Hematopoietic multipotent progenitor cell treated with erythropoietin and hydrocortisone succinate and interleukin-3 and kit ligand, for 6 days (in vitro differentiated cells): ENCODE data around the gene NDST1.
A peak's percentile ranks its signal among the peaks of the same experiment; 100 is the strongest.

Experiments used
- DNase-seq: peaks from one replicate; pipeline ENCODE4 v3.0.0-alpha.2; 2015

NDST1 gene

DNA sequence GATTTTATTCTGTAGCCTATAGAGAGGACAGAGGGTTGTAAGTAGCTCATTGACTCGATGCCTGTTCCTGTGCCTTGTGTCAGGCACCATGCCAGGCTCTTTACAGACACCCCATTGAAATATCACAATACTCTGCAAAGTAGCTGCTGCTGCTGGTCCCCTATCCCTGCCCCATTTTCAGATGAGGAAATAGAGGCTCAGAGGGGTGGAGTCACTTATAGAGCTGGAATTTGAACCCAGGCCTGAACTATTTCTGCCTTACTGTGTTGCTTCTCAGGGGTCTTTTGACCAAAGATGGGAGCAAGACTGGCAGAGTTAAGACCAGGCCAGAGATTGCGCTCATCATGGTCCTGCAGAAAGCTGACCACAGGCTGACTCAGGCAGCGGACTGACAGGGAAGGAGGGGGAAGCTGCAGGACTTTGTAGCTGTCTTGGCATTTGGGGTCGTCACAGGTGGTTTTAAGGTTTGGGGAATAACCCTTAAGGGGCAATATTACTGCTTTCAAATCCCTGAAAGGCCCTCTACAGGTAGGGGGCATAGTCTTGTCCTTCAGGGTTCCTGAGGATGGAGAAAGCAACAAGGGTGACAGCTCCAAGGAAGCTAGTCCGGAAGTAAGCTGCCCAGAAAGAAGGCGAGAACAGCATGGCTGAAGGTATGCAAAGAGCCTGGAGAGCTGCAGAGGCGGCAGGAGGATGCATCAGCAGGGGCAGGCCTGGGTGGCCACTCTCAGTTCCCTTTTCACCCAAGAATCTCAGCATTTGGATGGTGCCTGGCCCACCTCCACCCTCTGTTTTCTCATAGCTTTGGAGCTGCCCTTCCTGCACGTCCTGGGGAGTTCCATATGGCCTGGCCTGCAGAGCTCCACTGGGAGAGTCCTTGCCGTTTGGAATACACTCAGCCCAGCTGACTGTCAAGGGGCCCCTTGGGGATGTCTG lies 18.3 kb upstream of the NDST1 start:
- no peak for DNase-seq

DNA sequence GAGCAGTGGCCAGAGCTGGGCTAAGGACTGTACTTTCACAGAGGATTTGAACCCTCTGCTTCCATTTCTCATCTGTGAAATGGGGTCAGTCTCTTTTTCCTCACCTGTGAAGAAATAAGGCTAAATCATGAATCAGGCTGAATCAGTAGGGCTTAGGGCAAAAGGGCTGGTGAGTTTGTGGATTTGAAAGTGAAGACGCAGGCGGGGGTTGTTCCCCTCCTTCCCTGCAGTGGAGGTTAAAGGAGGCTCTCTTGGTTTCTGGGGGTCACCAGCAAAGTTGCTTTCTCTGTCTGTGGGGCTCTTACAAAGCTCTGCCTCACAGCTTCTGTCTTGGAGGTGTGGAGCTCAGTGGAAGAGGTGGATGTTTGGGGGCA lies 17.6 kb upstream of the NDST1 start:
- DNase-seq: no peak

DNA sequence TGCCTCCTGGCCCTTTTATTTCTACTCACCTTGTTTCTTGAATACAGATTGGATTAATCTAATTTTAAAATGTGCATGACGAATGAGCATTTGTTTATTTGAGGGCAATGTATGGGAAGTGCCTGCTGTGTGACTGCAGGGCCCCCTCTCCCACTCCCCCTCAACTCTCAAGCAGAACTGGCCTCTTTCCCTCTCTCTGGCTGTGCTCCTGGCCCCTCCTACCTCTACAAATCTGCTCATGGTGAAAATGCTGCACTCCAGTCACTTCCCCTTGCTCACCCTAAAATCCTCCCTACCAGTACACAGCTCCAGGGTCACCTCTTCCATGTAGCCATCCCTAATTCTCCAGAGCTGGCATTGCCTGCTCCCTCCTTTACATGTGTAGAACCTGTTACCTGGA lies 17.2 kb upstream of the NDST1 start:
- DNase-seq: no peak

DNA sequence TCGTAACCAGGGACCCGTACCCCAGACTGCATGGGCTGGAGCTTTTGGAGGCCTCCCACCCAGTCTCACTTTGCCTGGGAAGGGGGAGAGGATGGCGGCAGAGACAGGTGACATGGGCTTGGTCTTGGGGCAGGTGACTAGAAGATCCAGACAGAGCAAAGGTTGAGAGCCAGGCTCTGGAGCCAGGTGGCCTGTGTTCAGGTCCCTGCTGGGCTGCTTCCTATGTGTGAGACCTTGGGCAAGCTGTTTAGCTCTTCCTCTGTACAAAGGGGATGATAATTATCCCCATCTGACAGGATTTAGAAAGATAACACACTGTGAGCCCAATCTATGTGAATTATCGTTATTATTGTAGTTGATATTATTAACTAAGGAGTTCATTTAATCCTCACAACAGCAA lies 16.1 kb upstream of the NDST1 start:
- DNase-seq: no peak

DNA sequence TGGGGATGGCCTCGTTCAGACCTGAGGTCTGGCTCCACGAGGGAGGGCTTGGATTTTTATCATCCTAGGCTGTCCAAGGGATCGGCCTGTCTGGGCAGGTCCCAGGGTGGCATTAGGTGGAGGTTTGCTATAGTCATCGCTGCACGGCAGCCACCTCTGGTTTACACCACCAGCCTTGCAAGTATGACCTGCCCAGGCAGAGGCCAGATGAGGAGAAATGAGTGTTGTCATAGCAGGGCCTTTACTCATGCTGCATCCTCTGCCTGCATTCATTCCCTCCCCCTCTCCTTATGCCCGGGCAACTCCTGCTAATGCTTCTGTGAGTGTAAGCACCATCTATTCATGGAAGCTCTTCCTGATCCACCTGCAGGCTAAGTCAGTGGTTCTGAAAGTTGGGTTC lies 15.3 kb upstream of the NDST1 start:
- DNase-seq: no peak

DNA sequence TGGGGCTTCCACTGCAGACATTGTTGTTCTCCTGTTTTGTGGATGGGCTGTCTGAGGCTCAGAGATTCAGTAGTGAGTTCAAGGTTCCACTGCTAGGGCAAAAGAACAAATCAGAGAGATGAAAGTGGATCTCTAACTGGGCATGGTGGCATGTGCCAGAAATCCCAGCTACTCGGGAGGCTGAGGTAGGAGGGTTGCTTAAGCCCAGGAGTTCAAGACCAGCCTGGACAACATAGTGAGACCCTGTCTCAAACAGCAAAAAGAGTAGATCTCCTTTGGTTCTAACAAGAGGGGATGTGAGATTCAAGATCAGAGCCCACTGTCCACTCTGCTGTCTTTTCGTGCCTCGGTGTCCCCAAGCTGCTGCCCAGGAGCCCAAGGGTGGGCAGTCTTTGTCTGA lies 11.8 kb upstream of the NDST1 start:
- no peak for DNase-seq

DNA sequence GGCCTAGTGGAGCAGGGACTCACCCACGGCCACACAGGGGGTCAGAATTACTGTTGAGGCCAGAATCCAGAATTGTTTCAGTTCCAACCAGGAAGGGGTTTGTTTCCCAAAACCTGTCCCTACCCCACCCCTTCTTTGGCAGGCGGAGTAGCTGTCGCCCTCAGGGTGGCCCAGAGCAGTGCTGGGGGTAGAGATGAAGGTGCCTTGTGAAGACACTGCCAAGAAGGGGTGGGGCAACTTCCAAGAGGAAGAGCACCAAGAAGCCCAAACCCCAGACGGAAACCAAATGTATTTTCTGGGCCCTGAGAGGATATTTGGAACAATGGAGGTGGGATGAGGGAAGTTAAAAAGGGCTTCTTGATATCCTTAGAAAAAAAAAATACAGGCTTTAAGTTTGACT lies 11.4 kb upstream of the NDST1 start:
- no peak for DNase-seq

DNA sequence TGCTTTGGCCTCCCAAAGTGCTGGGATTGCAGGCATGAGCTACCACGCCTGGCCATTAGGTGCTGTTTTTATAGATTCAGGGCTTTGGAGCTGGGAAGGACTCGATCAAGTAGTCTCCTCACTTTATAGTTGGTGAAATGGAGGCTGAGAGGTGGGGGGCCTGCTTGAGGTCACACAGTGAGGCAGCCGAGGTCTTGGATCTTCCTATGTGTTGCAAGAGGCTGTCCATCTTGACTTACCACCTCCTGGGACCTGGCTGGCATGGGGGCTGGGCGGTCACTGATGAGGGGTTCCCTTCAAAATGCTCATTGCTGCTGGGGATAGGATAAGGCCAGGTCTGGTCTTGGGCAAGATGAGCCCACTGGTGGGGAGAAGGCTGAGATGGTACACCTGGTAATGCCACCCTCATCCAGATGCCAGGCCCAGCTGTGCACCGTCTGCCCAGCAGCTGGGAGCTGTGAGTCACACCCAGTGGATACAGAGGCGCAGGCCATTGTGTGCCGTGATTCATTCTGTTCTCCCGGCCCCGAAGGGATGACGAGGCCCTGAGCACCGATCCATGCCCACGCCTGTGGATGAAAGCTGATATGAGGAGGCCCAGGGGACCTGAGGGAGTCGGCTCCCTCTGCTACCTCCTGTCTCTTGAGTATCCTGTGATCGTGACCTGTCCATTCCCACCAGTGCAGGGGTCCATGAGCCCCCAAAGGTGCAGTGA lies 10.5 kb upstream of the NDST1 start:
- no peak for DNase-seq

DNA sequence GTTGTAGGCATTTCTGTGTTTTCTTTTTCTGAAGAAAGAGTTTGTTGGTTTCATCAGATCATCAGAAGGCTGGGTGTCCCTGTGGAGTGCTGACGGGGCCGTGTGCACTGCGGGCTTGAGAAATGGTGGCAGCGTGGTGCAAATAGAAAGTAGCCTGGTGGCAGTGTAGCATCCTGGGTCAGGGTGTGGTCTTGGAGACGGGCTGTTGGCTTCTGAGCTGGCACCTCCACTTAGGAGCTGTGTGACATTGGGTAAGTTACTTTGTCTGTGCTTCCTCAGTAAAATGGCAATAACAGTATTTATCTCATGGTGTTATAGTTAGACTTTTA lies 10.0 kb upstream of the NDST1 start:
- no peak for DNase-seq

DNA sequence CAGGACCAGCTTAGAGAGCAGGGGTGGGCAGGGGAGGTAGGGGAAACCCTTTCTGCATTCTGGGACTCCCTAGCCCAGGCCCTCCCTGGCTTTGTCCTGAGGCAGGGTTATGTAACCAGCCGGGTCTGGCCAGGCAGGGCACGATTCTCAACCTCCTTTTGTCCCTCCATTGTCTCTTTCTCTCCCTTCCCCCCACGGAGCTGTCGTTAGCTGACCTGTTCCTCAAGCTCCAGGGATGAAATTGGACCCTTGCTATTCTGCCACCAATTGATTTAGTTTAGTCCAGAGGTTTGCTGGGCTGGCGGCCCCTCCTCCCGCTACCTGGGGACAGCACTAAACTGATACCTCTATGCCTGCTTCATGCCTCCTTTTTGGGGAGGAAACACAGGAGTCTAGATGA lies 9.4 kb upstream of the NDST1 start:
- DNase-seq: no peak

DNA sequence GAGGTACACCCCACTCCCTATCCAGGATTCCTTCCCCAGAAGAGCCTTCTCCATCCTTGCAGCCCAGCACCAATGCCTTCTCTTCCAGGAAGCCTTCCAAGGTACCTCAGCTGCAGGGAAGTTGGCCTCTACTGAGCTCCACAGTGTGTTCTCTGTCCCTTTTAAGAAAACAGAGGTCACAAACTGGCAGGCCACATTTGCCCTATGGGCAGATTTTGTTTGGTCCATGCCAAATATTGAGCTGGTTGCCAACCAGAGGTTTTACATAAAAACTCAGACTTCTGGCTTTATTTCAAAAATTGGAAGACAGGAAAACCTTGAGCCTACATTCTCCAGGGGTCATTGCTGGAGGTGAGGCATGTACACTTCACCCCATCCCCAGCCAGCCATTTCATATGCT lies 9.0 kb upstream of the NDST1 start:
- no peak for DNase-seq

DNA sequence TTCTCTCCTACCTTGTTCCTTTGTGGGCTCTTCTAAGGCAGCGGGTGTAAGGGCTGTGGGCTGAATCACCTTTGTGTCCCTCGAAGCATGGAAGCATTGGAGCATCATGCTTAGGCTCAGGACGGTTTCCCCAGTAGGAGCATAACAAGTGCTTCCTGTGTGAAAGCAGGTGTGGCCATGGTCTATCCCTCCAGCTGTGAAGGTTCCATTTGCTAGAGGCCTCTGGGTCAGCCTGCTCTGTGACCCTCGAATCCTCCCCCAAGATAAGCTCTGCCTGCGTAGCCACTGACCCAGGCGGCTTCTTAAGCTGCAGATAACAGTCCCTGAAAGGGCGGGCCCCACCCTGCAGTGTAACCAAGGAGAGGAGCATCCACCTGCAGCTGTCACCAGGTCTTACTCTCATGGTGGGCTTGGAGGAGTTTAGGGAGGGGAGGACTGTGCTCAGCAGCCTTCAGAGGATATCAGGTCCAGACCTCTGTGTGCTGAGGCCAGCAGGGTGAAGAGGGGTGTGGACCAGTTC lies 8.4 kb upstream of the NDST1 start:
- DNase-seq: peak; percentile 49

DNA sequence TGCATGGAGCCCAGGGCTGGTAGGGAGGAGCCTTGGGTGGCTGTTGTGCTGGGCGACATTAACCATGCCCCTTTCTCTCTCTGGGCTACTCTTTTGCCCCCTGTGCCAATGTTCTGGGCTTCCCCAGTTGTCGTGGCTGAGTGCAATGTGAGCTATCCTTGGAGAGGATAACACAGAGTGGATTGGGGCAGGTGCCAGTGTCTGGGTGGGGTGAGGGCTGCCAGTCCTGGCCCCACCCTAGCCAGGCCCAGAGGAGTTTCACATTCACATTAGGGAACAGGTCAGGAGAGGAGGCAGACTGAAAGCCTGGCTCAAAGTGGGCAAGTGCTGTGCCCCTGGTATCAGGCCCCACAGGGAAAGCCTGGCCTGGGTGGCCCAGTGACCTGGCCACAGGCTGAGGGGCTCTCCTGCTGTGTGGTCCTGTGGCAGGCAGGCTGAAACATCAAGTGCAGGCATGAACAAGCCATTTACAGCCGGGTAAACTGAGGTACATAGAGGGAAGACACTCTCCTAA lies 7.5 kb upstream of the NDST1 start:
- DNase-seq: peak; percentile 38

DNA sequence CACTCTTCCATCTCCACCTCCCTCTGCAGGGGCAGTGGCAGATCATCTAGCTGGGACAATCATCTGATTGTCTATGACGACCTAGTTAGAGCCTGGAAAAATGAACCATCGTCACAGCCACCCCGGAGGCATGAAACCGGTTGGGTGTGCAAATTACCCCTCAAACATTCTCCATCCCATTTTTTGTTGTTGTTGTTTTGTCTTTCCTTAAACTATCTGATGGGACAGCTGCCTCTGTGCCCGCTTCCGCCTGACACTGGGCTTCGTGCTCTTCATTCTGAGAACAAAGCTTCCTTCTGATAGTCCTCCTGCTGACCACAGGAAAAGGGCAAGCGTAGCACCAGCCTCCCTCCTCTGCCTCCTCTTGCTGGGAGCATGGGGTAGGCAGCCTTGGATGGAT lies 7.0 kb upstream of the NDST1 start:
- no peak for DNase-seq

DNA sequence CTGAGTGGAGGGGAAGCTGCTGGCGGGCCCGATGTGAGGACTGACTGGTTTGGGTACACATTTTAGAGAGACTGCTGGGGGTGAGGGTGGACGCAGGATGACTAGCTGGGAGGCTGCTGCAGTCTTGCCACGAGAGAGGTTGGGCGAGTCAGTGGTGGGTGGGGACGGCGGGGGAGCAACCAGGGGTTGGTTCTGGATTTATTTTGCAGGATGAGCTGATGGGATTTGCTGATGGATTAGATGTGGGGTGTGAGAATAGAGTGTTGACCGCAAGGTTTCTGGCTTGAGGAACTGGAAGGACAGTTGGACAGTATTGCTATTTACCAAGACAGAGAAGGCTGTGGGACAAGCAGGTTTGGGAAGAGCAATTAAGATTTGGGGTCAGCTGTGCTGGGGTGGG lies 5.8 kb upstream of the NDST1 start:
- no peak for DNase-seq

DNA sequence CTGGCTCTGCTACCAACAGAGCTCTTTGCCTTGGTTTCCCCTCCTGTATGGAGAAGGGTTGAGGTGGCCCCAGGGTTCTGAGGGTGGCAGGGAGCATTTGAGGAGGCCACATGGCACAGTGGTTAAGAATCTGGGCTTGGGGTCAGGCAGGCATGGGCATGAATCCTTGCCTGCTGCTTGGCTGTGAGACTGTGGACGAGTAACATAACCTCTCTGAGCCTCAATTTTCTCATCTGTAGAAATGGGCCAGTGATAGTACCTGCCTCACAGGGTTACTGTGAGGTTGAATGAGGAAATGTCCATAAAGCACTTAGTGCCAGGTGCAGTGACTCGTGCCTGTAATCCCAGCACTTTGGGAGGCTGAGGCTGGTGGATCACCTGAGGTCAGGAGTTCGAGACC lies 5.1 kb upstream of the NDST1 start:
- no peak for DNase-seq

DNA sequence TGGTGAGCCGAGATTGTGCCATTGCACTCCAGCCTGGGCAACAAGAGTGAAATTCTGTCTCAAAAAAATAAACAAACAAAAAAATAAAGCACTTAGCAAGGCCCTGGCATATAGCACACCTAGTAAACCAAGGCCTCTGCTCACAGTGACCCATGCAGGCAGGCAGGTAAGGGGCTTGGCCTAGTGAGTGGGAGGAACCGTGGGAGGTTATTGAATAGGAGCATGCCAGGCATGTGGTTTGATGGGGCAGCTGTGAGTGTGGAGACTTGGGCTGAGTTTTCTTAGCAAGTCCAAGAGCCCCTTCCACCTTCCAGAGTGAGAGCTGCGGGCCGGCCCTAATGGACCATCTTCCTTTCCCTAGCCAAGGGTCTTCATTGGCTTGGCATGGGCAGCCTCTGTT lies 4.5 kb upstream of the NDST1 start:
- DNase-seq: no peak

DNA sequence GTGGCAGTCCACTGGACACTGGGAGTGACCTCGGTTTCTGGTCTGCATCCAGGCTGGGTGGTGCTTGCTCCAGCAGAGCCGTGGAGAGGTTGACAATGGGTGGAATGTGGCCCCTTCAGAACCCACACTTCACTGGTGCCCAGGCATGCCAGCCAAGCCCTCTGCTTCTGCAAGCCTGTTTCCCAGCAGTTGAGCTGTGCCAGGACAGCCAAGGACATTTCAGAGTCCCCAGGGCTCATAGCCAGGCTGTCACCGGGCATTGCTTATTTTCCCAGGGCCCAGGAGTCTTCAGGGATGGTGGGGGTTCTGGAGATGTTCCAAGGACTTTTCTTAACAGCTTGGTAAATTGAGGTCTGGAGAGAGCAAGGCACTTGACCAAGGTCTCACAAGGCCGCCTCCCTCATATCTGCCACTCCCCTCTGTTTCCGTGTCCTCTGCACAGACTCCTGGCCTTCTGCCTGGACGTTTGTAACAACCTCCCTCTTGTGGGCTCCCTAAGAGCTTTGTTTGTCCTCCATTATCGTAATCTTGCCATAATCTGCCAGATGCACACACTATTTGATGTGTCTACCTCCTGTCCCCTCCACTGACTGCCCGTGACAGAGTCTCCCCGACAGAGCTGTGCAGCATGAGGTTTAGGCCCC lies 3.8 kb upstream of the NDST1 start:
- peak; percentile 76 for DNase-seq

DNA sequence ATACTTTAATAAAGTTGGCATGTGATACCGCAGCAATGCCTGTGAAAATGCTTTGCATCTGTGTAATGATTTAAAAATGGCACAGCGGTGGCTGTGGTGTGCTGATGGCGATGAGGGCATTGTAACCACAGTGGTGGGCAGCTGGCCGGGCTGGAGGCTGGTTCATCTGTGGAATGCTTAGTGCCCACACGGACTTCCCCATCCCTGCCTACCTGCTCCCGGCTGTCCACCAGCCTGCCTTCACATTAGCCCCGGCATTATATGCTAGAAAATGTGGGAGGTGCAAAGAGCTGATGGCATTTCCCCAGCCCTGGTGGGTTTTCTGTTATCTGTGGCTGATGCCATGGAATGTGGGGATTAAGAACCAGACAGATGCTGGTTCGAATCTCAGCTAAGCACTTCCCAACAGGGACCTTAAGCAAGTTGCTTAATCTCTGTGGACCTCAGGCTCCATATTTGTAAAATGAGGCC lies 2.9 kb upstream of the NDST1 start:
- DNase-seq: no peak

DNA sequence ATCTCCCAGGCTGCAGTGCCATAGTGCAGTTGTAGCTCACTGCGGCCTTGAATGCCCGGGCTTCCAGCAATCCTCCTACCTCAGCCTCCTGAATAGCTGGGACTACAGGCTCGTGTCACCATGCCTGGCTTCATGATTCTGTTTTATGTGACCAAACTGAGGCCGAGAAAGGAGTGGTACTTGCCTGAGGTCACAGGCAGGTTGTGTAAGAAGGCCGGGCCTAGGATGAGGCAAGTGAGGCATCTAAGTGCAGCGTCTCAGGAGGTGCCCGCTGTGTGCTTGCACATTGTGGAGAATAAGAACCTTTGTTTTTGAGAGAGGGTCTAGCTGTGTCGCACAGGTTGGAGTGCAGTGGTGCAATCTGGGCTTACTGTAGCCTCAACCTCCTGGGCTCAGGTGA lies 2.1 kb upstream of the NDST1 start:
- DNase-seq: no peak

DNA sequence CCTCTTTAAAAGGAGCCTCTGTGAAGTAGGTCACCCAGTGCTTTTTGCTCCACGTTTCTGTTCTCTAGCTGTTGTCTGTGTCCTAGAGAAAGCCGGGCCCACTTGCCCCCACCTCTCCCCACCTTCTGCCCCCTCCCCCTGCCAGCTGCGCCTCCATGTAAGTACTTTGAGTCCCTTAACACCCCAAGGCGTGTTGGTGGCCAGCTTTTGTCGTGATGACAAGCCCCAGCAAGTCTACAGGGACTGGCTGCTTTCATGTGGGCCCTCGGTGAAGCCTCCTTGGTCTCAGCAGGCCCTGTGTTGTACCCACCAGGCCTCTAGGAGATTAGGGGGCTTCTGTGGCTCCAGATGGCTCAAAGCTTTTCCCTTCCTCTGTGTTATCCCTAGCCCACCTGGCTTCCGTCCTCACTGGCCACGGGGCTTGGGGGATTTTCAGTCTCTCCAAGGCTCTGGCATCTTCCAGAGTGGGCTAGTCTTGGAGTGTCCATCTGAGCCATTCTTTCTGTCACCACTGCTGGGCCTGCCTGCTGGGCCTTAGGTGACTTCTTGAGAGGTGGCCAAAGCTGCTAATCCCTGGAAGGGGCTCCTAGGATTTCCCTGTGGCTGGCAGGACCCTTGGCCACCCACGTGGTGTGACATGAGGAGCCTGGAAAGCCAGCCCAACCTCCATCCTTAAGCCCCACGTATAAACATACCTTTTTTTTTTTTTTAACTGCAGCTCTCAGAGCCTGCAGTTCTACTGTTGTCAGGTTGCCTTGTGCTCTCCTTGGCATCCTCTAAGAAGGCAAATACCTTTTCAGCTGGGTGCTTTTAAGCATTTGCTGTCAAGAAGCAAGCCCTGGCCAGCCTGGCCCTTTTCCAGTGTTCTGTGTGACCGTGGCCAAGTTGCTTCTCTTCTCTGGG lies 1.1 kb upstream of the NDST1 start:
- DNase-seq: no peak

DNA sequence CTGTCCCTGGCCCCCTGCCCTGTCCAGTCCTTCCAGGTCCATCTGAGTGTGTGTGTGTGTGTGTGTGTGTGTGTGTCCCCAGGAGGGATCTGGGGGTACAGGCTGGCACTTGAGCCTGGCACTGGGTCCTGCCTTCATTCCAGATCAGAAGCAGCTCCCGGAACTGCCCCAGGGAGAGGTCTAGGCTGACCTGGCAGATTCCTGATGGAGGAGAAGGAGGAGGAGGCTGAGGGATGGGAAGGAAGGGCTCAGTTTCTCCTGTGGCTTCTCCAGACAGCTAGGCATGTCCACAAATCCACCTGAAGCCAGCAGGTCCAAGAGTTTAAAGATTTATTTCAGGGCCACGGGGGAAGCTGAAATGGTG lies 328 bp downstream of the NDST1 start:
- DNase-seq: no peak

DNA sequence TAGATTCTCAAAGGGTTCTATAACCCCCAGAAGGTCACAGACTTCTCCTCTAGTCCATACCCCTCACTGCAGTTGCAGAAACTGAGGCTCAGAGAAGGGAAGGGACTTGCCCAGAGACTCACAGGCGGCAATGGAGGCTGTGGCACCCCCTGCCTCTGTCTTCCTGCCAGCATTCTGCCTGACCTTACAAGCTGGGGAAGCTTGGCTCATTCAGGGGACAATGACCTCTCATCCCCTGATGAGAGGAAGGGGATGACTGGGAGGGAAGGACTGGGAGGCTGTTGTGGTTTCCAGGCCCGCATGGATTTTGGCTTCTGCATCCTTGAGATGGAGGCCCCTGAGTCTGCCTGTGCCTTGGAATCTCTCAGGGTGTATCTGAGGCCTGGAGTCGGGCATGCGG lies 897 bp downstream of the NDST1 start:
- DNase-seq: no peak
